ENCODE data around the gene MRPL10.
A peak's percentile ranks its signal among the peaks of the same experiment; 100 is the strongest.
"Not testable (repeated sequence)": the region's sequence is repeated elsewhere in the genome, so short reads cannot be mapped to it uniquely, and the experiment has no call there.

MRPL10 gene

DNA sequence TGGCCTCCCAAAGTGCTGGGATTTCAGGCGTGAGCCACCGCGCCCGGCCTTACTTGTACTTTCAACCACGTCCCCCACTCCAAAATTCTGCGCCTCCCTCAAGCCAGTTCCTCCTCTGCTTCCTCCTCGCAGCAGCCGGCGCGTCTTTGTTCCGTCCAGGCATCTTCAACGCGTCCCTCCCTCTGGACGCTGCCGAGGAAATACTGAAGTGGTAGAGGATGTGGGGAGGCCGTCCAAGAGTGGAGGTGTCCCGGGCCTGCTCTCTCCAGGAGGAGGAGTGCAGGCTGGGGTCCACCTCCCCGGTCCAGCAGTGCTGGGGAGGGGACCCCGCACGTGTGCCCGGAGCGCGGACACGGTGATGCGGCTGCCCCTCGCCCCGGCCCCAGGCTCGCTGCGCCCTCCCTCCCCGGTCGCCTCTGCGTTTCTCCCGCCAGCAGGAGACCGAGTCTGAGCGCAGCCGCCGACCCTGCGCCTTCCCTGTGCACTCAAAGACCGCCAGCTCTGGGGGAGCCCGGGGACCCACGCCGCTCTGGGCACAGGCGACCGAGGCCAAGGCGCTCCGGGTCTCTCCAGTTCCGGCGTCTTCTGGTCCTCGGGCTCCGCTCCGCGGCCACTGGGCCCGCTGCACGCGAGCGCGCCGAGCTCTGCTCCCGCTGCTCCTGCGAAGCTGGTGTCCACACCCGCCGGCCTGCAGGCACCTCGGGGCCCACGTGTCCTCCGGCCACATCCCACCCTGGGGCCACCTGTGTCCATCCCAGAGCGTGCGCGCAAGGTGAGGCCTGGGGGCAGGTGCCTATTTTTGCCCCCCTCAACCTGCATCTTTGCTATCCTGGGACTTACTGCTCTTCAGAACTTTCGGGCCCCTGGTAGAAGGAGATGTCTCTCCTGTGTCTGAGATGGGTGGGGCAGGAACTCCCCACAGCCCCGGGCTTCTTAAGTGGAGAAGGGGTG is 41.5 kb downstream of the MRPL10 start:
- DNase-seq (ENCODE audit: low spot score): peak; percentile 92

DNA sequence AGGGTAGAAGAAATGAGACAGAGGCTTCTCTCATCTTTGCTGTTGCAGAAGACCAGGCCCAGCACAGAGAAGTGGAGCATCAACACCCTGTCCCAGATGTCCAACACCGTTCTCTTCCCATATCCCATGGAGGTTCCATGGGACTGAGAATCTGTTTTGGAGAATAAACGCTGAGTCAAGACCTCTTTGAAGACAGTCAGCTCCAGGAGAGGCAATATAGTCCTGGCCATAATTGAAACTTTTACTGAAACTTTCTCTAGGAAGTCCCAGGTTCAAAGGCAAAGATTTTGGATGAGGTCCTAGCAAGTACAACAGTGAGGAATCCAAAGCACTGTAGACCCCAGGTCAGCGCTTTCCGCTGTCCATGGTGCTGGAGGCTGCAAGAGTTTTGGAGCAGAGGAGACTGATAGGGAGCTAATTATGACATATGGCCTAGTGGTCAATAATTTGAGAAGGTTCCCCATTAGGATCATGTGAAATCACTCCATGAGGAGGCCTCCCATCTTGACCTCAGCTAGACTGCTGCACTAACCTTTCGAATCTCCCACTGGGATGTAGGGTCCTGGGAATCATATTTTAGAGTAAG is 45.7 kb downstream of the MRPL10 start:
- DNase-seq (ENCODE audit: low spot score): no peak

- DNase-seq (ENCODE audit: low spot score): no peak
Observed at GRCh38 chr17:47781397-47781796, 49.9 kb downstream of the MRPL10 start.

- DNase-seq (ENCODE audit: low spot score): no peak
Observed at GRCh38 chr17:47778184-47778635, 53.1 kb downstream of the MRPL10 start.

- DNase-seq (ENCODE audit: low spot score): peak; percentile 66
Observed at GRCh38 chr17:47776330-47777197, 54.8 kb downstream of the MRPL10 start.

DNA sequence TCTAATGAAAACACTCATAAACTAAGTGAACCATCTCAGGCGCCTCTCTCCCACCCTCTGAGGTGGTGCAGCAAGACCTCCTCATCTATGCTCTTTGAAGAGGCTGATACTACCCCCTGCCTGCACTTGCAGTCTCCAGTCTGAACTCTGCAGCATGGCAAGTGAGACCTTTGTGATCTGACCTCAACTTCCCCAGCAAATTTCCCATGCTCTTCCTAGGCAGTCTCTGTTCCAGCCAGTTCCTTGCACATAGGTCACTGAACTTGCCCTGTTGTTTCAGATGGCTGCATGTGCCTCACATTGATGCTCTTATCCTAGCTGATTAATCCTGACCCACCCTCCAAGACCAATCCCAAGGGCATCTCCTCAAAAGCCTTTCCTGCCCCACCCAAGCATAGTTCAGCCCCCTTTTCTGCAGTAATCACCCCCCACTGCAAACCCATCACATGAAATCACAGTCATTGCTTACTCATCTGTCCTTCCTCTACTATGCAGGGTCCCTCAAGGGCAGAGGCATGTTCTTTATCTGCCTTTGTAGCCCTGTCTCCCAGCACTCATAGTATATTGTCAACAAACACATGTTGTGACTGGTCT is 56.3 kb downstream of the MRPL10 start:
- no peak for DNase-seq (ENCODE audit: low spot score)

- no peak for DNase-seq (ENCODE audit: low spot score)
Observed at GRCh38 chr17:47774331-47774730, 57.0 kb downstream of the MRPL10 start.

DNA sequence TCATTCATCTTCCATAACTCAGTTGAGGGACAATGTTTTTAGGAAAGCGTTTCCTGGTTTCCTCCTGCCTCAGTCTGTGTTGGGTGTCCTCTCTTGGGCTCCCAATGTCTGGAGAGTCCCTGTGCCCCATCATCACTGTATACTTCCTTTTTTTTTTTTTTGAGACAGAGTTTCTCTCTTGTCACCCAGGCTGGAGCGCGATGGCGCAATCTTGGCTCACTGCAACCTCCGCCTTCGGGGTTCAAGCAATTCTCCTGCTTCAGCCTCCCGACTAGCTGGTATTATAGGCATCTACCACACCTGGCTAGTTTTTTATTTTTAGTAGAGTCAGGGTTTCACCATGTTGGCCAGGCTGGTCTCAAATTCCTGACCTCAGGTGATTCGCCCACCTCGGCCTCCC is 57.7 kb downstream of the MRPL10 start:
- DNase-seq (ENCODE audit: low spot score): not testable (repeated sequence)

All from AG20443 (cell line).